ENCODE measurements around the gene CDH12.

- no peak for TF ChIP-seq POLR2A (IDR thresholded peaks at IDR 0.05; ENCODE audit: low read depth)
- no peak for TF ChIP-seq CTCF (IDR thresholded peaks at IDR 0.05)
- TF ChIP-seq POLR2AphosphoS5 (IDR thresholded peaks at IDR 0.05) = no peak
- no peak for TF ChIP-seq EP300 (IDR thresholded peaks at IDR 0.05)
These were observed 1151.8 kb downstream of the CDH12 start for GRCh38 chr5:21701317-21701716.
